Measurements from ENCODE around the gene GRID1.
"Not testable (repeated sequence)": the region's sequence is repeated elsewhere in the genome, so short reads cannot be mapped to it uniquely, and the experiment has no call there.

Gene GRID1

DNA sequence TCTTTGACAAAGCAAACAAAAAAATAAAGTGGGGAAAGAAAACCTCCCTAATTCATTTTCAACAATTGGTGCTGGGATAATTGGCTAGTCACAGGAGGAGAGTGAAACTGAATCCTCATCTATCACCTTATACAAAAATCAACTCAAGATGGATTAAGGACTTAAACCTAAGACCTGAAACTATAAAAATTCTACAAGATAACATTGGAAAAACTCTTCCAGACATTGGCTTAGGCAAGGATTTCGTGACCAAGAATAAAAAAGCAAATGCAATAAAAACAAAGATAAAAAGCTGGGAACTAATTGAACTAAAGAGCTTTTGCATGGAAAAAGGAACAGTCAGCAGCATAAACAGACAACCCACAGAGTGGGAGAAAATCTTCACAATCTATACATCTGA, 271.5 kb downstream of the GRID1 start:
- H3K27me3 Mint-ChIP-seq (ENCODE audit: low read depth), result peaks cover 19% of the 10 kb centered on the region
- not testable (repeated sequence) for H3K27ac Mint-ChIP-seq; H3K4me1 Mint-ChIP-seq (ENCODE audit: low read depth); H3K4me3 Mint-ChIP-seq; H3K36me3 Mint-ChIP-seq (ENCODE audit: low read depth); H3K9me3 Mint-ChIP-seq

DNA sequence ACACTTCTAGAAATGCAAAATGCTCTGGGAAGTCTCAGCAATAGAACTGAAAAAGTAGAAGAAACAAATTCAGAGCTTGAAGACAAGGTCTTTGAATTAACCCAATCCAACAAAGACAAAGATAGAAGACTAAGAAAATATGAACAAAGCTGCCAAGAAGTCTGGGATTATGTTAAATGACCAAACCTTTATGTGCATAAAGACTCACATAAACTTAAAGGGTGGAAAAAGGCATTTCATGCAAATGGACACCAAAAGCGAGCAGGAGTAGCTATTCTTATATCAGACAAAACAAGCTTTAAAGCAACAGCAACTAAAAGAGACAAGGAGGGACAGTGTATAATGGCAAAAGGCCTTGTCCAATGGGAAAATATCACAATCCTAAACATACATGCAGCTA, 274.3 kb downstream of the GRID1 start:
- H3K36me3 Mint-ChIP-seq (ENCODE audit: low read depth); H3K4me3 Mint-ChIP-seq; H3K4me1 Mint-ChIP-seq (ENCODE audit: low read depth); H3K27ac Mint-ChIP-seq; H3K9me3 Mint-ChIP-seq: not testable (repeated sequence)
- peaks cover 21% of the 10 kb centered on the region for H3K27me3 Mint-ChIP-seq (ENCODE audit: low read depth)

- H3K36me3 Mint-ChIP-seq (ENCODE audit: low read depth), result no peaks in the 10 kb centered on the region
- no peak overlapping the region for H3K27ac Mint-ChIP-seq
- H3K4me3 Mint-ChIP-seq, result no peak overlapping the region
- no peaks in the 10 kb centered on the region for H3K4me1 Mint-ChIP-seq (ENCODE audit: low read depth)
- no peaks in the 10 kb centered on the region for H3K9me3 Mint-ChIP-seq
- peaks cover 20% of the 10 kb centered on the region for H3K27me3 Mint-ChIP-seq (ENCODE audit: low read depth)
Observed at GRCh38 chr10:86091216-86091615, 275.4 kb downstream of the GRID1 start.

GRCh38 chr10:86090807-86091206, 275.8 kb downstream of the GRID1 start:
- Mint-ChIP-seq H3K9me3 (no peaks in the 10 kb centered on the region), H3K27me3 (ENCODE audit: low read depth) (peaks cover 21% of the 10 kb centered on the region), H3K4me1 (ENCODE audit: low read depth) (no peaks in the 10 kb centered on the region), H3K27ac (no peak overlapping the region), H3K36me3 (ENCODE audit: low read depth) (no peaks in the 10 kb centered on the region), H3K4me3 (no peak overlapping the region)

- no peaks in the 10 kb centered on the region for H3K9me3 Mint-ChIP-seq
- no peaks in the 10 kb centered on the region for H3K4me1 Mint-ChIP-seq (ENCODE audit: low read depth)
- no peak overlapping the region for H3K4me3 Mint-ChIP-seq
- no peak overlapping the region for H3K27ac Mint-ChIP-seq
- H3K27me3 Mint-ChIP-seq (ENCODE audit: low read depth), result peaks cover 13% of the 10 kb centered on the region
- no peaks in the 10 kb centered on the region for H3K36me3 Mint-ChIP-seq (ENCODE audit: low read depth)
Observed at GRCh38 chr10:86087716-86088115, 278.9 kb downstream of the GRID1 start.

DNA sequence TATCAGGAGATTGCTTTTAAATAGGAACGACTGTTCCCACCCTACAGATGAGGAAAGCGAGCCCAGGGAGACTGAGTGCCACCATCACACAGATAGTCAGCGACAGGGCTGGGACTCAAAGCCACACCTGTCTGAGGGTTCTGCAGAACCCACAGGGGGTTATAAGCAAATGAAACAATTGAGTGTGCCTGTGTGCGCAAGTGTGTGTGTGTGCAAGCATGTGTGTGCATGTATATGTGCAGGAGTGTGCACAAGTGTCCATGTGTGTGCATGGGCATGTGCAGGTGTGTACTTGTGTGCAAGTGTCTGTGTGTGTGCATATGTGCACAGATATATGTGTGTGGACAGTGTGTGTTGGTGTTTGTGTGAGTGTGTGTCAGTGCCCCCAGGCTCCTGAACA, 280.2 kb downstream of the GRID1 start:
- Mint-ChIP-seq H3K36me3 (ENCODE audit: low read depth) (no peaks in the 10 kb centered on the region), H3K27ac (no peak overlapping the region), H3K4me1 (ENCODE audit: low read depth) (no peaks in the 10 kb centered on the region), H3K4me3 (no peak overlapping the region), H3K27me3 (ENCODE audit: low read depth) (peaks cover 13% of the 10 kb centered on the region), H3K9me3 (no peaks in the 10 kb centered on the region)

DNA sequence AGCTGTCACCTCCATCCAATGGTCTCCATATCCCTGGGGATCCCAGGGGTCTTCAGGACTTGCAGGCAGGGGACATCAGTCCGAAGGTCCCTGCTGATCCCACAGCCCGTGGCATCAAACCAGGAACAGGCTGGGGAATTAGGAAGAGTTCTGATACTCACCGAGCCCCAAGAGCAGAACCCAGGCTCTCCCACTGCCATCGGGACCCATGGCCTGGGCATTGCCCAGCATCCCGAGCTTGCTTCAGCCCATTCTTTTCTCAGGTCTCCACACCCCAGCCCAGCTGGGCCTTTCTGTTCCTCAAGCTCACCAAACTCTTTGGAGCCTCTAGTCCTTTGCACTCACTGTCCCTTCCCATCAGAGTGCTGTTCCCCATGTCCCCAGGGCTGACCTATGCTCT, 280.9 kb downstream of the GRID1 start:
- no peaks in the 10 kb centered on the region for H3K4me1 Mint-ChIP-seq (ENCODE audit: low read depth)
- H3K27ac Mint-ChIP-seq, result no peak overlapping the region
- no peak overlapping the region for H3K4me3 Mint-ChIP-seq
- peaks cover 13% of the 10 kb centered on the region for H3K27me3 Mint-ChIP-seq (ENCODE audit: low read depth)
- no peaks in the 10 kb centered on the region for H3K9me3 Mint-ChIP-seq
- H3K36me3 Mint-ChIP-seq (ENCODE audit: low read depth), result no peaks in the 10 kb centered on the region

GRCh38 chr10:86085136-86085535, 281.5 kb downstream of the GRID1 start:
- Mint-ChIP-seq H3K36me3 (ENCODE audit: low read depth) (no peaks in the 10 kb centered on the region), H3K9me3 (no peaks in the 10 kb centered on the region), H3K27me3 (ENCODE audit: low read depth) (peaks cover 8% of the 10 kb centered on the region), H3K4me3 (no peak overlapping the region), H3K4me1 (ENCODE audit: low read depth) (no peaks in the 10 kb centered on the region), H3K27ac (no peak overlapping the region)

DNA sequence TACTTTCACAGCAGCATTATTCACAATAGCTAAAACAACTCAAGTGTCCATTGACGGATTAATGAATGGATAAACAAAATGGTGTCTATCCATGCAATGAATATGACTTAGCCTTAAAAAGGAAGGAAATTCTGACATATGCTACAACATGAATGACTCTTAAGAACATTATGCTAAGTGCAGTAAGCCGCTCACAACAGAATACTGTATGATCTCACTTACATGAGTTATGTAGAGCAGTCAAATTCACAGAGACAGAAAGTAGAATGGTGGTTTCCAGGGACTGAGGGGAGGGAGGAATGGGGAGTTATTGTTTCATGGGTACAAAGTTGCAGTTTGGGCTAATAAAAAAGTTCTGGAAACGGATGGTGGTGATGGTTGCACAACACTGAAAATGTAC, 282.0 kb downstream of the GRID1 start:
- Mint-ChIP-seq H3K4me1 (ENCODE audit: low read depth) (no peaks in the 10 kb centered on the region), H3K9me3 (no peaks in the 10 kb centered on the region), H3K36me3 (ENCODE audit: low read depth) (no peaks in the 10 kb centered on the region), H3K27ac (no peak overlapping the region), H3K4me3 (no peak overlapping the region), H3K27me3 (ENCODE audit: low read depth) (peaks cover 8% of the 10 kb centered on the region)

DNA sequence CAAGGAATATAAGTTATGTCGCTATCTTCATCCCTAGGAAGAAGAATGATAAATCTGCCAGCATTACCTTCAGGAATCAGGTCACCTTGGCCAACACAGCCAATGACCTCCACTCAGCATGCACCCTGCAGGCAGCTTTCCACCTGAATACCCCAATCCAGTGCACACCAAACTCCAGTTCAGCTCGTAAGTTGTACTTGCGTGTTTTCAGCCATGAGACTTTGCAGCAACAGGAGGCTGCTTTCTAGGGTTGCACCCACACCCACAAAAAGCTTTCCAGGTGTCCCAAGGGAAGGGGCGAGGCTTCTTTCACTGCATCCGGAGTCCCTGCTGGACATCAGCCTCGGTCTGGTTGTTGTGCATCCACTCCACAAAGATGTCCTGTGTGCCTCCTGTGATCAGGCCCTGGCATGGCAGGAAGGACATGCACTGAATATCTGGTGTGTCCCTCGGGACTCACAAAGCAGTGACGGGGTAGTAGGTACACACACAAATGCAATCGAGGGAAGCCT, 282.9 kb downstream of the GRID1 start:
- H3K4me3 Mint-ChIP-seq, result no peak overlapping the region
- no peaks in the 10 kb centered on the region for H3K4me1 Mint-ChIP-seq (ENCODE audit: low read depth)
- H3K27me3 Mint-ChIP-seq (ENCODE audit: low read depth), result peaks cover 8% of the 10 kb centered on the region
- no peak overlapping the region for H3K27ac Mint-ChIP-seq
- H3K9me3 Mint-ChIP-seq, result no peaks in the 10 kb centered on the region
- no peaks in the 10 kb centered on the region for H3K36me3 Mint-ChIP-seq (ENCODE audit: low read depth)

- Mint-ChIP-seq H3K27me3 (ENCODE audit: low read depth) (peaks cover 8% of the 10 kb centered on the region), H3K27ac (no peak overlapping the region), H3K36me3 (ENCODE audit: low read depth) (no peaks in the 10 kb centered on the region), H3K4me3 (no peak overlapping the region), H3K4me1 (ENCODE audit: low read depth) (no peaks in the 10 kb centered on the region), H3K9me3 (no peaks in the 10 kb centered on the region)
Observed at GRCh38 chr10:86083206-86083605, 283.4 kb downstream of the GRID1 start.

DNA sequence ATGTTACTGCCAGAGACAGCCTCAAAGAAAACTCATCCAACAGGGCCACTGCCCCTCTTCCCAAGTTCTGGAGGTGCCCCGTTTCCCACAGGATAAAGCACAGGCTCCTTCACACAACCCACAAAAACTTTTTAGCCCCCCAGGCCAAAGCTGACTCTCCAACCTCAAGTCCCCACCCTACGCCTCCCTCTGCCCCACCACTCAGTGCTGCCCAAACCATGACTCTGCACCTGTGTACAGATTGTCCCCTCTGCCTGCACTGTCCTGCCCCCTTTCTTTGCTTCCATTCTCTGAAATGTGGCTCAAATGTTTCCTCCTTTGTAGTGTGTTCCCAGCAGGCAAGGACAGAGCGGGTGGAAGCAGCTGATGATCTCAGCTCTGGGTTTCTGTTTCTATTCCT, 284.0 kb downstream of the GRID1 start:
- H3K4me1 Mint-ChIP-seq (ENCODE audit: low read depth), result no peaks in the 10 kb centered on the region
- no peaks in the 10 kb centered on the region for H3K9me3 Mint-ChIP-seq
- no peak overlapping the region for H3K4me3 Mint-ChIP-seq
- no peaks in the 10 kb centered on the region for H3K36me3 Mint-ChIP-seq (ENCODE audit: low read depth)
- no peak overlapping the region for H3K27ac Mint-ChIP-seq
- H3K27me3 Mint-ChIP-seq (ENCODE audit: low read depth), result peaks cover 5% of the 10 kb centered on the region

DNA sequence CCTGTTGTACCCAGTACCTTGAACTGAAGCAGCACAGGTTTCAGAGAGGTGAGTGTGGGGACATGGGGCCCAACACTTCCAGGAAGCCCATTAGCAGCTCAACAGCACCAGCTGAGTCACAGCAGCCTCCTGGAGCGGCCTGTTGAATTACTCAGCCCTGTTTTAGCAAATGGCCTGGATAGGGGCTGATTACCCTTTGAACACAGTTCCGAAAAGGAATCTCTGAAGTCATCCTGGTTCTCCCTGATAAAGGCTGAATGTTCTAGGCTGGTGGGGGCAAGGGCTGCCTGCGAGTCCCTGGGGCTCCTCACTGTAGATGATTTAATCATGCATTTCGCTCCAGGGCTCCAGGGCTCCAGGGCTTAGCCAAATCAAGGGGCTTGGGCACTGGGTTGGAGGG, 287.5 kb downstream of the GRID1 start:
- no peak overlapping the region for H3K4me3 Mint-ChIP-seq
- no peaks in the 10 kb centered on the region for H3K27me3 Mint-ChIP-seq (ENCODE audit: low read depth)
- H3K9me3 Mint-ChIP-seq, result peaks cover 3% of the 10 kb centered on the region
- no peaks in the 10 kb centered on the region for H3K4me1 Mint-ChIP-seq (ENCODE audit: low read depth)
- H3K27ac Mint-ChIP-seq, result no peak overlapping the region
- no peaks in the 10 kb centered on the region for H3K36me3 Mint-ChIP-seq (ENCODE audit: low read depth)

DNA sequence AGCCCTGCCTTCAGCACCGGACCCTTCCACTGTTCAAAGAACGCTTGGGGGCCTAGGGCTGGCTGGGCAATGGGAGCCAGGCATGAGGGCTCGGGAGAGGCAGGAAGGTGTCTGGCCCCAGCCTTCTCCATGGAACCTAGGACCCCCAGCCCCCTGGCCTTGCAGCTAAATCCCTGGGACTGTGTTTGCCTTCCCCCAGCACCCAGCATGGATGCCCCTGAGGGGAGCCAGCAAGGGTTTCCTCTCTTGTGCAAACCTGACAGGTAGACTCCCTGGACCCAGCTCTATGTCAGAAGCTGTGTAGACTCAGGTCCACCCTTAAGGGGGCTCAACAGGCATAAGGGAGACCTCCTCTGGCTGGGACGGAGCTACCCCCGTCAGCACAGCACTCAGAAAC, 288.0 kb downstream of the GRID1 start:
- peaks cover 3% of the 10 kb centered on the region for H3K9me3 Mint-ChIP-seq
- no peak overlapping the region for H3K4me3 Mint-ChIP-seq
- H3K4me1 Mint-ChIP-seq (ENCODE audit: low read depth), result no peaks in the 10 kb centered on the region
- H3K27me3 Mint-ChIP-seq (ENCODE audit: low read depth), result no peaks in the 10 kb centered on the region
- H3K36me3 Mint-ChIP-seq (ENCODE audit: low read depth), result no peaks in the 10 kb centered on the region
- no peak overlapping the region for H3K27ac Mint-ChIP-seq

- H3K4me3 Mint-ChIP-seq, result no peak overlapping the region
- no peak overlapping the region for H3K27ac Mint-ChIP-seq
- no peaks in the 10 kb centered on the region for H3K27me3 Mint-ChIP-seq (ENCODE audit: low read depth)
- no peaks in the 10 kb centered on the region for H3K4me1 Mint-ChIP-seq (ENCODE audit: low read depth)
- no peaks in the 10 kb centered on the region for H3K36me3 Mint-ChIP-seq (ENCODE audit: low read depth)
- H3K9me3 Mint-ChIP-seq, result peaks cover 3% of the 10 kb centered on the region
Observed at GRCh38 chr10:86077871-86078638, 288.5 kb downstream of the GRID1 start.

DNA sequence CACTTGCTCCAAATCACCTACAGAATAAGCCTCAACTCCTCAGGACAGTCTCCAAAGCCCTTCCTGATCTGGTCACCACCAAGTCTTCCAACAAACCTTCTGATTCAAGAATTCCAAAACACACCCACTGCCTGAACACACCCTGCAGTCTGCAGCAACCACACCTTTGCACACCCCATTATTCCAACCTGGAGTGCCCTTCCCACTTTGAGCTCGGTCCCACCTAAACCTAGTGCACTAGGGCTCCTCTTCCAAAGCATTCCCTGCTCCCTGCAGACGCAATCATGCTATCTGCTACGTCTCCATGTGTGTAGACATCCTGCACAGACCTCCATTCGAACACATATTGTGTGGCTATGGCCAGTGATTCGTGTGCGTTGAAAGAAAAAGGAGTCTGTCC, 289.3 kb downstream of the GRID1 start:
- no peaks in the 10 kb centered on the region for H3K4me1 Mint-ChIP-seq (ENCODE audit: low read depth)
- no peaks in the 10 kb centered on the region for H3K36me3 Mint-ChIP-seq (ENCODE audit: low read depth)
- peaks cover 3% of the 10 kb centered on the region for H3K9me3 Mint-ChIP-seq
- no peak overlapping the region for H3K4me3 Mint-ChIP-seq
- H3K27ac Mint-ChIP-seq, result no peak overlapping the region
- no peaks in the 10 kb centered on the region for H3K27me3 Mint-ChIP-seq (ENCODE audit: low read depth)
